ENCODE measurements around the gene LY86.
"Not testable (repeated sequence)": the region's sequence is repeated elsewhere in the genome, so short reads cannot be mapped to it uniquely, and the experiment has no call there.

The LY86 gene

GRCh38 chr6:6655805-6656251, 67.3 kb downstream of the LY86 start:
- no peak for DNase-seq

- DNase-seq: no peak
These were observed 67.8 kb downstream of the LY86 start for GRCh38 chr6:6656287-6656686.

GRCh38 chr6:6657085-6657819, 68.7 kb downstream of the LY86 start:
- no peak for DNase-seq

- no peak for DNase-seq
These were observed 69.3 kb downstream of the LY86 start for GRCh38 chr6:6657820-6658217.

GRCh38 chr6:6659600-6660327, 71.2 kb downstream of the LY86 start:
- DNase-seq: no peak

- DNase-seq: no peak
These were observed 72.0 kb downstream of the LY86 start for GRCh38 chr6:6660339-6661045.

GRCh38 chr6:6661191-6661590, 72.7 kb downstream of the LY86 start:
- DNase-seq: no peak

GRCh38 chr6:6661684-6662083, 73.2 kb downstream of the LY86 start:
- DNase-seq: peak; percentile 29

GRCh38 chr6:6663421-6664135, 75.1 kb downstream of the LY86 start:
- DNase-seq: no peak

- DNase-seq: no peak
These were observed 77.2 kb downstream of the LY86 start for GRCh38 chr6:6665555-6666243.

GRCh38 chr6:6670150-6670549, 81.6 kb downstream of the LY86 start:
- not testable (repeated sequence) for DNase-seq

GRCh38 chr6:6674872-6675271, 86.4 kb downstream of the LY86 start:
- DNase-seq: no peak

- peak; percentile 61 for DNase-seq
These were observed 88.5 kb downstream of the LY86 start for GRCh38 chr6:6676910-6677441.

GRCh38 chr6:6678185-6678671, 89.7 kb downstream of the LY86 start:
- peak; percentile 49 for DNase-seq

- no peak for DNase-seq
These were observed 90.3 kb downstream of the LY86 start for GRCh38 chr6:6678811-6679210.

GRCh38 chr6:6679633-6680032, 91.1 kb downstream of the LY86 start:
- no peak for DNase-seq

- DNase-seq: no peak
These were observed 92.0 kb downstream of the LY86 start for GRCh38 chr6:6680526-6680925.

GRCh38 chr6:6681075-6681849, 92.7 kb downstream of the LY86 start:
- DNase-seq: no peak

GRCh38 chr6:6682225-6682624, 93.7 kb downstream of the LY86 start:
- DNase-seq: no peak

- DNase-seq: peak; percentile 74
These were observed 95.7 kb downstream of the LY86 start for GRCh38 chr6:6683969-6684833.

Data from kidney glomerular epithelial cell (primary cell).